Stimulated activated CD8-positive, alpha-beta memory T cell treated with anti-CD3 and anti-CD28 coated beads, Interleukin-4, amount 100 ng/mL, for 24 hours (primary cell): ENCODE measurements around the gene CUTC.
"Not testable (repeated sequence)": the region's sequence is repeated elsewhere in the genome, so short reads cannot be mapped to it uniquely, and the experiment has no call there.

Source experiments
- DNase-seq: peaks from one replicate; pipeline ENCODE4 v3.0.0-alpha.2; 2020; ENCODE audit warnings: low read depth

CUTC gene

DNA sequence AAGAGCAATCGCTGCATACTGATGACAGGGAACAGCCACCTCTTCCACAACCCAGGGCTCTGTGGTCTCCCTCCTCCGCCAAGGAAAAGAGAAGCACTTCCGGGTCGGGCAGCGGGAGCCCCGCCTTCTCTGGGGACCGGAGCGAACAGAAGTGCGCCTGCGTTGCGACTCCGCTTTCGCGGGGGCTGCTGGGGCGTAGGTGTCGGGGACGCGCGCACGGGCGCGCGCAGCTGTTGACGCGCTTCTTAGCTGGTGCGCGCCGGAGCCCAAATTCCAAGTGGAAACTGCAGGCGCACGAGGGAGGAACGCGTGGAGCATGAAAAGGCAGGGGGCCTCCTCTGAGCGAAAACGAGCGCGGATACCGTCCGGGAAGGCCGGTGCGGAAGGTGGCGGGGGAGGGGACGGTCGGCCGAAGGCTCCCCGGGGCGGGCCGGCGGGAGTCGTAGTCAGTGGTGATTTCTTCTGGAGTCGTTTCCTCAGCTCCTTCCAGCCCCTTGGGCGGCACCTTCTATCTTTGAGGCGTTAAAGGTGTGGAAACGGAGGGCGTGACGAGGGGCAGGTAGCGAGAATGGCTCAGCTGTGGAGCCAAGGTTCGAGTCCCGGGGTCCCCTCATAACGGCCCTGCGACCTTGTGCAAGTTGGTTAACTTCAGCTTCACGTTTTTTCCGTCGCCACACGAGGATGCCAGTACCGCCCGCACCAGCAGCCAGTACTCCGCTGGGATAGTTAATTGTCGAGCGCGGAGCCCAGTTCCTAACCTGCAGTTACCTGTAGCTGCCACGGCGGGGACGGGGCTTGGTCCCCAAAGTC, at the start of gene CUTC, which contains the start of gene COX15:
Gene CUTC, plus strand, starts transcription at position 202 of the 810 bp plus-strand sequence. Its CDS starts 115 bp downstream, at position 317.
Gene COX15, minus strand, starts transcription at position 95 of the 810 bp plus-strand sequence. Its CDS starts 78 bp downstream, at position 17.
- peak; percentile 91 for DNase-seq

DNA sequence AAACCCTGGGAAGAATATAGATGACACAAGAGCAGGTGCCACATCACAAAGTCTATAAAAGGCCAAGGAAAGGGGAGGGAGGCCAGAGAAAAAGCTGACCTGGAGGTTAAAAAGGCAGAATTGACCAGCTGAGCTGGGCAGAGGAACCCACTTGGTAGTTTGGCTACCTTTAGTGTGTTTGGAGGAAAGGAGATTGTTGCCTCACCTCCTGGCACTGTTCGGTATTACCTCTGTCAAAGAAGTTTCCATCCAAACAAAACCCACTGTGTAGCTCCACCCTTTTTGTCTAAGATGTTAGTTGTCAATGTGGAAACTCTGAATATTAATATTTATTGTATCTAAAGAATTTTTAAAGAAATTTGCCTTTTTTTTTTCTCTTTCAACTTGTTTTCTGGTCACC, 49.3 kb upstream of the CUTC start:
- DNase-seq: no peak

DNA sequence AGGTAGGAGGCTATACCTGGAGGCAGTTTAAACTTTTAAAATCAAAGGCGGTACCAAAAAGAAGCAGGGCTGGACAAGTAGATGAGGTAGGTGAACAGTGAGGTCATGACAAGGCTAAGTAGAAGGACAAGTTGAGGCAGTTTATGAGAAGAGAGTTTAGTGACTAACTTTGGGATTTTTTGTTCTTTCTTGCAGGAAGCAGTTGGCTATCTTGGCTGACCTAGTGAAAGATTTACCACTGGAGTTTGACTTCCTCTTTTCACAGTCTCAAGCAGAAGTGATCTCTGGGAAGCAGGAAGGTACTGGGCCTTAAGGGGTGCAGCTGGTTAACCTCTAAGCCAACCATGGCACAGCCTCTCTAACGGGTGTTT, 46.5 kb upstream of the CUTC start:
- DNase-seq: no peak

GRCh38 chr10:99689461-99689860, 42.6 kb upstream of the CUTC start:
- DNase-seq: no peak

DNA sequence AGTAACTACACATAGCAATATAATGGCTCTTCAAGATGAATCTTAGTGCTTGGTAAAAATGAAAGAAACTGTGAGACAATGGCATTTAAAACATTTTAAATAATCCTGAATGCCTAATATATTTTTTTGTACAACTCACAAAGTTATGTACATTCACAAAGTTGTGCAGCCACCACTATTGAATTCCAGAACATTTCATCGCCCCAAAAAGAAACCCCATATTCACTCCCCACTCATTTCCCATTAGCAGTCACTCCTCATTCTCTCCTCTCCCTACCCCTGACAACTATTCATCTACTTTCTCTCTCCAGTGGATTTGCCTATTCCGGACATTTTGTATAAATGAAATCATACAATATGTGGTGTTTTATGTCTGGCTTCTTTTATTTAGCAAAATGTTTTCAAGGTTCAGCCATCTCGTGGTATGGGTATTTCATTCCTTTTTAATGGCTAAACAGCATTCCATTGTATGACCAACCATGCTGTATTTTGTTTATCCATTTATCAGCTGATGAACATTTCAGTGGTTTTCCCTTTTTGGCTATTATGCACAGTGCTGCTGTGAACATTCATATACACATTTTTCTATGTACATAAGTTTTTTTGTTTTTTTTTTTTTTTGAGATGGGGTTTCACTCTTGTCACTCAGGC, 38.0 kb upstream of the CUTC start:
- no peak for DNase-seq

GRCh38 chr10:99695761-99696160, 36.3 kb upstream of the CUTC start:
- DNase-seq: no peak

DNA sequence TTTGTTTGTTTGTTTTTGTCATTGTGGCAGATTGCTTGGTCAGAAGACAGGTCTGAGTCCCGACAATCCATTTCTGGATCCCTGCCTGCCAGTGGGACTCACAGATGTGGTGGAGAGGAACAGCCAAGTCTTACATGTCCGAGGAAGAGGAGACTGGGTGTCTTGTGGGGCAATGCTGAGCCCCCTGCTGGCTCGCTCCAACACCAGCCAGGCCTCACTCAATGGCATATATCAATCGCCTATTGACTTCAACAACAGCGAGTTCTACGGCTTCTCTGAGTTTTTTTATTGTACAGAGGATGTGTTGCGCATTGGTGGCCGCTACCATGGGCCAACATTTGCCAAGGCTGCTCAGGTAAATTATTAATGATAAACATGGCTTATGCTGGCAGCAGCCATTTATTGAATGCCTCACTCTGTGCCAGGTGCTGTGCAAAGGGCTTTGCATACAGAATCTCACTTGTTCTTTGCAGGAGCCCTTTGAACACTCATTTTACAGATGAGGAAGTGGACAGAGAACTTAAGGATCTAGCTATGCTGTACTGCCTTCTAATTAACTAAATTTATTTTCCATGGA, 33.4 kb upstream of the CUTC start:
- no peak for DNase-seq

- no peak for DNase-seq
Measured at GRCh38 chr10:99700649-99701048, 31.4 kb upstream of the CUTC start.

DNA sequence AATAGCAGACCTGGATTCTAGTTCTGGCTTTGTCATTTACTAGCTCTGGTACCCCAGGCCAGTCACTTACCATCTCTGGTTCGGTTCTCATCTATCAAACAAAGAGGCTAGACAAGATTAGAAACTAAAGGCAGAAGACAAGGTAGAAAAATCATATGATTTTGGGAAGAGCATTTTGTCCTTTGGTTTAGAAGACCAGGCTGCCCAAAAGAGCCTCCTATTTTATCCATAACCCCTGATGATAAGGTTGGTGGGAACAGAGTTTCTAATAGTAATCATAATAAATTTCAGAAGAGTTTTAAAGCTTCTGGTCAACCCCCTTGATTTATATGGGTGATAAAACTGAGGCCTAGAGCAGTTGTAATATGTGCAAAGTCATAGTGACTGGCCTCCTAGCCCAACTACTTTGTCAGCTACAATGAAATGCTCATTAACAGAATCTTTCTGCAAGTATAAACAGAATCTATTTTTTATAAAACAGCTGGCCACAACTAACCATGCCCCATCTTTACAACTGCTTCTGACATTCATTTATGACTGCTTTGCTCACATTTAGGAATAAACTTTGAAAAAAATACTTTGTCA, 23.5 kb upstream of the CUTC start:
- DNase-seq: no peak

GRCh38 chr10:99709480-99710229, 22.4 kb upstream of the CUTC start:
- DNase-seq: no peak

DNA sequence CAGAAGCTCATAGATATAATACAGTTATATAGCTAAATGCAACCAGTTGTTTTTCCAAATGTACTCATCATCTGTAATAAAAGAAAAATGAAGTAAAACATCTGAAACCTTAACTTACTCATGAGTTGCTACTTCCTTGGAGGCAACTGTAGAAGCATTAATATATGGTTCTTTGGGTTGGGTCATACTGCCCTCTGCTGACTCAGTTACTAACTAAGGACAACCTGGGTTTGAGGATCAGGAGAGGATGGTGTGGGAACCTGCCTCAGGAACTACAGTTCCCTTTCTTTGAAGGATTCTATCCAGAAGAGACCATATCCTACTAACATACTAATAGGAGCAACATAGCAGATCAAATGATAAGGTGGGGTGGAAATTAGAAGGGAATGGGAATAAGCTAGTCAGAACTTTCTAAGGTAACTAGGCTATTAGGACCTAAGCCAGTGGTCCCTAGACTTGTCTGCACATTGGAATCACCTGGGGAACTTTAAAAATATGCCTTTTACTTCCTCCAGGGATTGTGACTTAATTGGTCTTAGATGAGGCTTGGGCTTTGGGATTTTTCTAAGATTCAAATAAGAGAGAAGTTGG, 20.8 kb upstream of the CUTC start:
- DNase-seq: no peak

GRCh38 chr10:99714446-99714845, 17.6 kb upstream of the CUTC start:
- no peak for DNase-seq

GRCh38 chr10:99720387-99720786, 11.6 kb upstream of the CUTC start:
- no peak for DNase-seq

DNA sequence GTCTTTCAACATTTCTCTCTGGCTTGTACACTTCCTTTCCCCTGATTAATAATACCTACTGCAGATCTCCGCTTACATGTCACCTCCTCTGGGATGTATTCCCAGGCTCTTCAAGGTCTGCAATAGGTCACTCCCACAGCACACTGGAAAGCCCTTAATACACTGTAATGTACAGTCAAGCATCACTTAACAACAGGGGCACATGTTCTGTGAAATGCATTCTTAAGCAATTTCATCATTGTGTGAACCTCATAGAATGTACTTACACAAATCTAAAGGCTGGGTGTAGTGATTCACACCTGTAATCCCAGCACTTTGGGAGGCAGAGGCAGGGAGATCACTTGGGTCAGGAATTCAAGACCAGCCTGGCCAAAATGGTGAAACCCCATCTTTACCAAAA, 2.0 kb upstream of the CUTC start:
- DNase-seq: no peak

GRCh38 chr10:99731306-99732032, 565 bp upstream of the CUTC start:
- no peak for DNase-seq

- no peak for DNase-seq
Measured at GRCh38 chr10:99733366-99733765, 1.3 kb downstream of the CUTC start.

DNA sequence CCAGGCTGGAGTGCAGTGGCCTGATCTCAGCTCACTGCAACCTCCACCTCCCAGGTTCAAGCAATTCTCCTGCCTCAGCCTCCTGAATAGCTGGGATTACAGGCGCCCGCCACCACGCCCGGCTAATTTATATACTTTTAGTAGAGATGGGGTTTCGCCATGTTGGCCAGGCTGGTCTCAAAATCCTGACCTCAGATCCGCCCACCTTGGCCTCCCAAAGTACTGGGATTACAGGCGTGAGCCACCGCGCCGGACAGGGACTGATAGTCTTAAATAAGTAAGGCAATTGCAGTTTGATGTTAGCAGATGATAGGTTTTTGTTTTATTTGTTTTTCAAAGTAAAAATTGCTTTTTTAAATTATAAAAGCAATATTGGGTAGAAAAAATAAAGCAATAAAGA, 2.1 kb downstream of the CUTC start:
- DNase-seq: not testable (repeated sequence)

DNA sequence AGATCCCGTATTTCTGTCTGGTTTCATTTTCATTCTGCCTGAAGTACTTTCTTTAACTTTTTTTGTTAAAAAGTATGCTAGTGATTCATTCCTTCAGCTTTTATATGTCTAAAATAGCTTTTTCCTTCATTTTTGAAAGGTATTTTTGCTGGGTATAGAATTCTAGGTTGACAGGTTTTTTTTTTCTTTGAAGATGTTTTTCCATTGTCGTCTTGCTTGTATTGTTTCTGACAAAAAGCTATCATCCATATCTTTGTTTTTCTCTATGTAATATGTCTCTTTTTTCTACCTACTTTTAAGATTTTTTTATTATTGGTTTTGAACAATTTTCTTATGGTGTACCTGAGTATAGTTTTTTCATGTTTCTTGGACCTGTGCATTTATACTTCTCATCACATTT, 8.2 kb downstream of the CUTC start:
- no peak for DNase-seq

- no peak for DNase-seq
Measured at GRCh38 chr10:99740933-99741559, 9.0 kb downstream of the CUTC start.

GRCh38 chr10:99742254-99742653, 10.2 kb downstream of the CUTC start:
- no peak for DNase-seq

DNA sequence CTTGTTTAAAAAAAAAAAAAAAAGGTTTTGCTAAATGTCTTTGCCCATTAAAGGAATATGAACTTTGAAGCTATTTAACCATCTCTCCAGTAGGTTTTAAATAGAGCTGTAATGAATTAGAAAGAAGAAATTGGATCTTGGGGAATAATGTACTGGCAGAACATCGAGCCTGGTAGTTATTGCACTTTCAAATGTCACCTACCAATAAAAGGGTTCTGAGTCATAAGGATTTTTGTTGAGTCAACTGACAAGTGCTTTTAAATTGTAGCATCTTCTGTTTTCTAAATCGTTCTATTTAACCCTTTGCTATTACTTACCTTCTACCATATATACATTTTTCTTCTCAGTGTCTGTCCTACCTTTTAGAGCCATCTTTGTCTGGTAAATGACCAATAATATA, 10.7 kb downstream of the CUTC start:
- no peak for DNase-seq
